ENCODE results near the gene RGS7. TPM values are rescaled to one million over a fixed set of nuclear protein-coding genes. Genes with fewer than 3 reads are reported as not detected.

The RGS7 gene
- total and polyA plus RNA-seq, 7 donors: 0.04 TPM; not detected in 6

DNA sequence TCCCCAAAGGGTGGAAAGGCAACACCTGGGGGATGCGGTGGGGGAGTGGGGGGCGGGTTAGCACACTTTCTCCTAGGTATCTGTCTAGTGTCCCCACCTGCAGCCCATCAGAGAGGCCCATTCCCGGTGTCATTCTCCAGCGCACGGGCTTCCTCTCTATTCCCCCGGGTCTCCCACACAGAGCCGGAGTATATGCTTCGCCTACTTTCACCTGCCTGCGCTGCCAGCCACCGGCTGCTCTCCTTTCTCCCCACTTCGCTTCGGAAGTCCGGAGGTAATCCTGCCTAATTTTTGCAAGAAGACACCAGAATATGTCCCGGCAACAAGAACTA is 852 bp downstream of the RGS7 start:
- intact Hi-C loops (cut with DNase I): no loop called here
- Histone ChIP-seq H3K4me3 (peak overlapping the region; percentile 64), H3K36me3 (ENCODE audit: insufficient read depth in 1 of 2, low read depth in 1 of 2) (no peaks in the 10 kb centered on the region), H3K4me1 (no peaks in the 10 kb centered on the region), H3K9me3 (no peaks in the 10 kb centered on the region), H3K27ac (no peak overlapping the region), H3K27me3 (ENCODE audit: insufficient read depth in 3 of 3, low read length in 2 of 3) (peaks cover 0 to 32% (median 9%) of the 10 kb centered on the region in 3 donors)
- ATAC-seq: no peak
- TF ChIP-seq, protein P1, sequence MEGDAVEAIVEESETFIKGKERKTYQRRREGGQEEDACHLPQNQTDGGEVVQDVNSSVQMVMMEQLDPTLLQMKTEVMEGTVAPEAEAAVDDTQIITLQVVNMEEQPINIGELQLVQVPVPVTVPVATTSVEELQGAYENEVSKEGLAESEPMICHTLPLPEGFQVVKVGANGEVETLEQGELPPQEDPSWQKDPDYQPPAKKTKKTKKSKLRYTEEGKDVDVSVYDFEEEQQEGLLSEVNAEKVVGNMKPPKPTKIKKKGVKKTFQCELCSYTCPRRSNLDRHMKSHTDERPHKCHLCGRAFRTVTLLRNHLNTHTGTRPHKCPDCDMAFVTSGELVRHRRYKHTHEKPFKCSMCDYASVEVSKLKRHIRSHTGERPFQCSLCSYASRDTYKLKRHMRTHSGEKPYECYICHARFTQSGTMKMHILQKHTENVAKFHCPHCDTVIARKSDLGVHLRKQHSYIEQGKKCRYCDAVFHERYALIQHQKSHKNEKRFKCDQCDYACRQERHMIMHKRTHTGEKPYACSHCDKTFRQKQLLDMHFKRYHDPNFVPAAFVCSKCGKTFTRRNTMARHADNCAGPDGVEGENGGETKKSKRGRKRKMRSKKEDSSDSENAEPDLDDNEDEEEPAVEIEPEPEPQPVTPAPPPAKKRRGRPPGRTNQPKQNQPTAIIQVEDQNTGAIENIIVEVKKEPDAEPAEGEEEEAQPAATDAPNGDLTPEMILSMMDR (IDR thresholded peaks at IDR 0.05): no peak
- 6 to 7% (median 6%) methylated on average over 14 of the region's 14 CpGs for WGBS, 3 donors
- DNase-seq: no peak

DNA sequence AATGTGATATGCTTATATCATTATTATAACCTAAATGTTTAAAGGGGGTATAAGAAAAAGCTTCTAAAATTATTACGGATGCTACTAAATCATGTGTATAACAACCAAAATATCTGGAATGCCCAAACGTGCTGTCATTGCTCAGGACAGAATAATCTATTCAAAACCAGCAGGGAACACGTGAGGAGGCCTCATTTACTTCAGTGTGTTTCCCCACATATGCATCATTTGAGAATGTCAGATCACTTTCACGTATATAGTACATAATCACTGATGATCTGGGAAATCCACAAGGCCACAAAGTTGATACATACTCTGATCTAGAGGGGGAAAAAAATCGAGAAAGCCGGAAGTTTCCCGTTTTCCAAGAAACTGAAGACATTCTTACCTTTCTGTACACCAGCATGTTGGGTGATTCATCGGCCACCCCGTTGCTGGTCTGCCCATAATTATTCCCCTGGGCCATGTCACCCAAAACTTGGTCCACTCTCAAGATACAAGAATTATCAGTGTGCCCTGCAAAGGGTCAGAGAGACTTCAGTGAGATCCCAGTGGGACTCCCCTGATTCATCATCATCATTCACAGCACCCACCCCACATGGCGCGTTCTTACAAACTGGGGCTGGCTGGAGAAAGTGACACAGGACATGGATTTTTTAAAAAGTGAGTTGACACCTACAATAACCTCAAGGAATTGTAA is 1.5 kb downstream of the RGS7 start:
- TF ChIP-seq, protein P1 (IDR thresholded peaks at IDR 0.05): no peak

DNA sequence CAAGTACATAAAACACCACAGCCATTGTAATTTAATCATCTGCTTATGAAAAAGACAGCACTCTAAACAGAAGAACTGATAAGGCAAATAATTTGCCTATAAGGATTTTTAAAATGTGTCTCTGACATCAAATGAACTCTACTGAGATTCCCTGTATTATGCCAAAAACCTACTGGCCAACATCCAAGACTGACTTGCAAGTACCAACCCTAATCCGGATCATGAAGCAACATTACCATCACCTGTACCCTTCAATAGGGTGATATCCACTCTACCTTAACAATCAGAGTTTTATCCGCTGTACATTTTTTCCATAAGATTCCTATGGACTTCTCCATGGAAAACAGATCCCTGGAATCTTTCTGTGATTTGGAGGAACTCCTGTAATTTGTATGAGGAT is 4.6 kb downstream of the RGS7 start:
- ATAC-seq (no peak), DNase-seq (no peak)
- intact Hi-C loops (cut with DNase I): no loop called here
- TF ChIP-seq, protein P1 (IDR thresholded peaks at IDR 0.05): no peak
- H3K27ac ChIP-seq: no peak overlapping the region
- H3K4me3 ChIP-seq: no peak overlapping the region
- peaks cover 0 to 9% (median 5%) of the 10 kb centered on the region in 3 donors for H3K27me3 ChIP-seq (ENCODE audit: insufficient read depth in 3 of 3, low read length in 2 of 3)
- H3K9me3 ChIP-seq: no peaks in the 10 kb centered on the region
- H3K36me3 ChIP-seq (ENCODE audit: insufficient read depth in 1 of 2, low read depth in 1 of 2): no peaks in the 10 kb centered on the region
- WGBS, 3 donors: 78 to 84% (median 82%) methylated on average over 2 of the region's 2 CpGs
- H3K4me1 ChIP-seq: no peaks in the 10 kb centered on the region

More for the DNA sequence above, 1.5 kb downstream of the RGS7 start:
- no peaks in the 10 kb centered on the region for H3K36me3 ChIP-seq (ENCODE audit: insufficient read depth in 1 of 2, low read depth in 1 of 2)
- WGBS, 3 donors: 71 to 74% (median 74%) methylated on average over 11 of the region's 11 CpGs
- intact Hi-C loops (cut with DNase I): no loop called here
- no peaks in the 10 kb centered on the region for H3K4me1 ChIP-seq
- no peaks in the 10 kb centered on the region for H3K9me3 ChIP-seq
- ATAC-seq (no peak), DNase-seq (no peak)
- H3K4me3 ChIP-seq: no peak overlapping the region
- H3K27me3 ChIP-seq (ENCODE audit: insufficient read depth in 3 of 3, low read length in 2 of 3): peaks cover 0 to 30% (median 9%) of the 10 kb centered on the region in 3 donors
- H3K27ac ChIP-seq: no peak overlapping the region

DNA sequence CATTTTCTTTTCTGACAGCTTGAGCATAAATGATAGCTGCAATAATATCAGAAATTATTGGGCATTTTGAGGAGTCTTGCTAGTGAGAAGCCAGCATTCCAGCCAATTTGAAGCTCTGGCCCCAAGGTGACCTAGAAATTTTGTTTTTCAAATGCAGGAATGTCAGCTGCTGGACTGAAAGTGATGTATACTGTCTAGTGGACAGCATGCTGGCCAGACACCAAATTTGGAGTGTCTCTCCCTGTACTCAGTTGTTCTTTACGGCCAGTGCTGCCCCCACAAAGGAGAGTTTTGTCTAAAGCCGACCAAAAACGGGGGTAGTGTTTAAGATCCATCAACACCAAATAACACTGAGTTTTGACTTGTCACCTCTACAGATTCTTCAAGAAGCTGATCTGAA is 5.2 kb downstream of the RGS7 start:
- H3K27ac ChIP-seq: no peak overlapping the region
- TF ChIP-seq, protein P1 (IDR thresholded peaks at IDR 0.05): no peak
- no peak overlapping the region for H3K4me3 ChIP-seq
- peaks cover 0 to 6% (median 5%) of the 10 kb centered on the region in 3 donors for H3K27me3 ChIP-seq (ENCODE audit: insufficient read depth in 3 of 3, low read length in 2 of 3)
- WGBS, 3 donors: 55 to 69% (median 61%) methylated on average over 3 of the region's 3 CpGs
- no peaks in the 10 kb centered on the region for H3K9me3 ChIP-seq
- H3K4me1 ChIP-seq: no peaks in the 10 kb centered on the region
- DNase-seq (no peak), ATAC-seq (no peak)
- intact Hi-C loops (cut with DNase I): no loop called here
- no peaks in the 10 kb centered on the region for H3K36me3 ChIP-seq (ENCODE audit: insufficient read depth in 1 of 2, low read depth in 1 of 2)

DNA sequence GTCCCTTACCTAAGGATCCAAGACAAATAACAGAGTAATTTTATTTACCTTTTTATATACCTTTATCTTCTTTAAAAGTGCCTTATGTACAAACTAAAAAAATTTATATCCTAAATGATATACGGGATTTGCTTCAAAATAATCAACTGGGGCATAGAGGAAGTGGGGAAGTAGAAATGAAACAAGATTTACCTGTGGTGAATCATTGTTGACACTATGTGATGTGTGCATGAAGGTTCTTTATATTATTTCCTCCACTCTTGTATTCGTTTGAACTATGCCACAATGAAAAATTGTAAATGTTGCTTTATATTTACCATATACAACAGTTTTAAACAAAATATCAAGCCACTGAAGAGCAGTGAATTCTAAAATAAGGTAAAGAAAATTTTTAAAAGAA is 13.0 kb downstream of the RGS7 start:
- Histone ChIP-seq H3K9me3 (no peaks in the 10 kb centered on the region), H3K27me3 (ENCODE audit: insufficient read depth in 3 of 3, low read length in 2 of 3) (no peaks in the 10 kb centered on the region), H3K27ac (no peak overlapping the region), H3K4me1 (no peaks in the 10 kb centered on the region), H3K36me3 (ENCODE audit: insufficient read depth in 1 of 2, low read depth in 1 of 2) (no peaks in the 10 kb centered on the region), H3K4me3 (no peak overlapping the region)
- intact Hi-C loops (cut with DNase I): no loop called here
- TF ChIP-seq, protein P1 (IDR thresholded peaks at IDR 0.05): no peak
- DNase-seq (no peak), ATAC-seq (no peak)
- 62 to 74% (median 65%) methylated on average over 2 of the region's 2 CpGs for WGBS, 3 donors

Data from psoas muscle (tissue), 8 donors.